ENCODE measurements around the gene ISYNA1.

Gene ISYNA1

GRCh38 chr19:18422530-18423191 is 15.3 kb downstream of the ISYNA1 start:
- Histone ChIP-seq H3K4me3 (ENCODE audit: low read depth, low read length) (no peak overlapping the region), H3K4me1 (peaks cover 16% of the 10 kb centered on the region), H3K4me2 (ENCODE audit: low read length) (no peak overlapping the region), H3K27me3 (ENCODE audit: control insufficient read depth, insufficient read depth, low read length) (no peaks in the 10 kb centered on the region), H3K79me2 (no peaks in the 10 kb centered on the region), H3K27ac (no peak overlapping the region), H3K9ac (no peak overlapping the region), H3K36me3 (ENCODE audit: control insufficient read depth, insufficient read depth, low read length) (no peaks in the 10 kb centered on the region), H3K9me3 (ENCODE audit: control insufficient read depth, low read length) (no peaks in the 10 kb centered on the region), H2AFZ (no peak overlapping the region)
- TF ChIP-seq CTCF (IDR thresholded peaks at IDR 0.05), result no peak

- no peak overlapping the region for H3K4me2 ChIP-seq (ENCODE audit: low read length)
- no peak overlapping the region for H3K4me3 ChIP-seq (ENCODE audit: low read depth, low read length)
- H3K36me3 ChIP-seq (ENCODE audit: control insufficient read depth, insufficient read depth, low read length), result no peaks in the 10 kb centered on the region
- no peak overlapping the region for H3K27ac ChIP-seq
- H3K9me3 ChIP-seq (ENCODE audit: control insufficient read depth, low read length), result no peaks in the 10 kb centered on the region
- H3K9ac ChIP-seq, result no peak overlapping the region
- peaks cover 23% of the 10 kb centered on the region for H3K4me1 ChIP-seq
- no peaks in the 10 kb centered on the region for H3K27me3 ChIP-seq (ENCODE audit: control insufficient read depth, insufficient read depth, low read length)
- no peak overlapping the region for H2AFZ ChIP-seq
- TF ChIP-seq CTCF (IDR thresholded peaks at IDR 0.05), result no peak
- H3K79me2 ChIP-seq, result no peaks in the 10 kb centered on the region
These were observed 16.5 kb downstream of the ISYNA1 start for GRCh38 chr19:18421371-18421959.

GRCh38 chr19:18420930-18421329 is 17.0 kb downstream of the ISYNA1 start:
- Histone ChIP-seq H3K27me3 (ENCODE audit: control insufficient read depth, insufficient read depth, low read length) (no peaks in the 10 kb centered on the region), H3K79me2 (no peaks in the 10 kb centered on the region), H3K36me3 (ENCODE audit: control insufficient read depth, insufficient read depth, low read length) (no peaks in the 10 kb centered on the region), H3K9ac (no peak overlapping the region), H3K27ac (no peak overlapping the region), H3K4me2 (ENCODE audit: low read length) (no peak overlapping the region), H2AFZ (no peak overlapping the region), H3K9me3 (ENCODE audit: control insufficient read depth, low read length) (no peaks in the 10 kb centered on the region), H3K4me3 (ENCODE audit: low read depth, low read length) (no peak overlapping the region), H3K4me1 (peaks cover 24% of the 10 kb centered on the region)
- no peak for TF ChIP-seq CTCF (IDR thresholded peaks at IDR 0.05)

- H3K4me1 ChIP-seq, result peaks cover 22% of the 10 kb centered on the region
- H3K4me2 ChIP-seq (ENCODE audit: low read length), result peak overlapping the region; percentile 86
- H3K79me2 ChIP-seq, result no peaks in the 10 kb centered on the region
- no peak overlapping the region for H3K9ac ChIP-seq
- TF ChIP-seq CTCF (IDR thresholded peaks at IDR 0.05), result no peak
- H3K9me3 ChIP-seq (ENCODE audit: control insufficient read depth, low read length), result no peaks in the 10 kb centered on the region
- no peaks in the 10 kb centered on the region for H3K27me3 ChIP-seq (ENCODE audit: control insufficient read depth, insufficient read depth, low read length)
- H3K4me3 ChIP-seq (ENCODE audit: low read depth, low read length), result peak overlapping the region; percentile 78
- H3K36me3 ChIP-seq (ENCODE audit: control insufficient read depth, insufficient read depth, low read length), result no peaks in the 10 kb centered on the region
- peak overlapping the region; percentile 6 for H3K27ac ChIP-seq
- H2AFZ ChIP-seq, result peak overlapping the region; percentile 40
These were observed 18.1 kb downstream of the ISYNA1 start for GRCh38 chr19:18419699-18420460.
